GM21526 (cell line): ENCODE data around the gene TPPP.
"Not testable (repeated sequence)": the region's sequence is repeated elsewhere in the genome, so short reads cannot be mapped to it uniquely, and the experiment has no call there.

Source experiments
- ATAC-seq: cut with Tn5 transposase; IDR thresholded peaks from one replicate; pipeline ENCODE4 v1.9.1; 2021; ENCODE audit warnings: moderate library complexity; ENCODE audit not compliant: unreplicated experiment, low FRiP score

TPPP gene

DNA sequence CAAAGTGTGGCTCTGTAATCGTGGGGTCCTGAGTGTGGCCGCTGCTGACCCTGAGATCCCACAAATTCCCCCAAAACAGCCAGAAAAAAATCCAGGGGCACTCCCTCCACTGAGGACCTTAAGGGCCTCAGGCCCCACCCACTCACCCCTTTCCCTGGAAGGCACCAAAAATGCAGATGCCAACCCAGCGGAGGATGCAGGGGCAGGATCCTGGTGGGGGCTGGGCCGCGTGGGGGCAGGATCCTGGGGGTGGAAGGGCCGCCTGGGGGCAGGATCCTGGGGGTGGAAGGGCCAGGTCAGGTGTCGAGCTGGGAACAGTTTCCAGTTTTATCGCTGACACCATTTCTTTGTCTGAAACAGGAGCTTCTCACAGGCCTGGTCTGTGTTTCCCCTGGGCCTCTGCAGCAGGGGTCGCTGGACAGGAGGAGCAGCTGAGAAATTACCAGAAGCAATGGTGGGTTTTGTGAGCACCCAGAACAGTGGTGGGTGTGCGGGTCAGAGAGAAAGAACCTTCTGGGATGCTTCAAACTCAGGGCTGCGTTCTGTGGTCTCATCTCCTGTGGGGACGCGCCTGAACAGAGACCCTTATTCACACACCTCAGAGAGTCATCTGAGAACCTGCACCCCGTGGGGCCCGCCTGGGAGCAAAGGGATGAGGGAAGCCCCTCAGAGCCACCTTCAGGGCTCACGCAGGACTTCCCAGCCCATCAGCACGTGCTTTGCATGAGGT is 13.8 kb downstream of the TPPP start:
- ATAC-seq: not testable (repeated sequence)

- not testable (repeated sequence) for ATAC-seq
Observed at GRCh38 chr5:678521-678920, 14.6 kb downstream of the TPPP start.

GRCh38 chr5:677131-678101 is 15.7 kb downstream of the TPPP start:
- no peak for ATAC-seq

DNA sequence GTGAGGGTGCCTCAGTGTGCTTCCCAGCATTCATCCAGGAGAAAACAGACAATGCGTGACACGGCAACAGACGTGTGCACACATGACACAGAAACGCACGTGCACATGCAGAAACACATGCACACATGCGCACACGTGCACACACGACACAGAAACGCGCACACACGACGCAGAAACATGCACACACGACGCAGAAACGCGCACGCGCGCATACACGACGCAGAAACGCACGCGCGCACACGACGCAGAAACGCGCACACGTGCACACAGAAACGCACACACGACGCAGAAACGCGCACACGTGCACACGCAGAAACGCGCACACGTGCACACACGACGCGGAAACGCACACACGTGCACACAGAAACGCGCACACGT is 16.5 kb downstream of the TPPP start:
- no peak for ATAC-seq

DNA sequence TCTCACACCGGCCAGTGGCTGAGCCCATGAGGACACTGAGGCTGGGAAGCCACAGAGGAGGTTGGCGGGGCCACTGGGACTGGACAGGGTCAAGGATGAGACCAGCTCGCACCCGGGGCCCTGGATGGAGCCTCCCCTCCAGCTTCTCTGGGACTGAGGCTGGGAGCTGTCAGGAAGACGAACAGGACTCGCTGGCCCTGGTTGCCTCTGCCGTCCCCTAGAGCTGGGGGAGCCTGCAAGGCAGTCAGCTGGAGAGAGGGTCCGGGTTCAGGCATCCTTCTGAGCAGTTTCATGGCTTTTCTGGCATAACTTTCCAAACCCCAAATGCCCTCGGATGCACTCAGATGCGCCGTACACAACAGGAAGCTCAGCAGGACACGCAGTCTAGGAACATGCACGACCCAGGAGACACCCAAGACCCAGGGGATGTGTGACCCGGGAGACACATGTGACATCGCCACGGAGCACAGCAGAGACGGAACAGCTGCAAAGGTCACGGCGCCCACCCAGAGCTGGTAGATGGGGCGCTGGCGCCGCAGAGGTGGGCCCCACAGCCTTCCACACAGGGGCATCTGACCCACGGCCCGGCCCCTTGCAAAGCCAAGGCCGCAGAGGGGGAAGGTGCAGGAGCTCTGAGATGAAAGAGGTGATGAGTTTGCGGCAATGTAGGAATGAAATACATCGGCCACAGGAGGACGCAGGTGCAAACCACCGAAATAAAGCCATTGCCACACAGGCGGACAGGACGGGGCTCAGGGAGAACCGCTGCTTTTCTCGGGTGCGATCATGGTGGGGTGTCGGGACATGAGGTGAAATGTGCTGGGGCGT is 17.1 kb downstream of the TPPP start:
- no peak for ATAC-seq

DNA sequence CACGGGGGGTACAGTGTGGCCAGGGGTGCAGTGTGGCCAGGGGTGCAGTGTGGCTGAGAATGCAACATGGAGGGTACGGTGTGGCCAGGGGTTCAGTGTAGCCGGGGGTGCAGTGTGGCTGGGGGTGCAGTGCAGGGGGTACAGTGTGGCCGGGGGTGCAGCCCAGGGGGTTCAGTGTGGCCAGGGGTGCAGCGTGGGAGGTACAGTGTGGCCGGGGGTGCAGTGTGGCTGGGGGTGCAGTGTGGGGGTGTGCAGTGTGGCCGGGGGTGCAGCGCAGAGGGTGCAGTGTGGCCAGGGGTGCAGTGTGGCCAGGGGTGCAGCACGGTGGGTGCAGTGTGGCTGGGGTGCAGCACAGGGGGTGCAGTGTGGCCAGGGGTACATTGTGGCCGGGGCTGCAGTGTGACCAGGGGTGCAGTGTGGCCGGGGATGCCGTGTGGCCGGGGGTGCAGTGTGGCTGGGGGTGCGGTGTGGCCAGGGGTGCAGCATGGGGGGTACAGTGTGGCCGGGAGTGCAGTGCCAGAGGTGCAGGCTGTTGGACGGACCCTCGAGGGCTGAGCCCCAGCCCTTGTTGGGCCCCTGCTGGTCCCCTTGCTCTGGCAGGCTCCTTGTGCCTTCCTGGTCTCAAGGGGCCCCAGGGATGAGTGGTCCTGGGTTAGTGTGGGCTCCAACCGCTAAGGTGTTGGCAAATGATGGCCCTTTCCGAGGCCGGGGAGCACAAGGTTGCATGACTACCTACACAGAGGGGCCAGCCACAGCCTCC is 17.9 kb downstream of the TPPP start:
- ATAC-seq: no peak

GRCh38 chr5:674630-675011 is 18.5 kb downstream of the TPPP start:
- no peak for ATAC-seq

GRCh38 chr5:673831-674629 is 19.1 kb downstream of the TPPP start:
- ATAC-seq: no peak

DNA sequence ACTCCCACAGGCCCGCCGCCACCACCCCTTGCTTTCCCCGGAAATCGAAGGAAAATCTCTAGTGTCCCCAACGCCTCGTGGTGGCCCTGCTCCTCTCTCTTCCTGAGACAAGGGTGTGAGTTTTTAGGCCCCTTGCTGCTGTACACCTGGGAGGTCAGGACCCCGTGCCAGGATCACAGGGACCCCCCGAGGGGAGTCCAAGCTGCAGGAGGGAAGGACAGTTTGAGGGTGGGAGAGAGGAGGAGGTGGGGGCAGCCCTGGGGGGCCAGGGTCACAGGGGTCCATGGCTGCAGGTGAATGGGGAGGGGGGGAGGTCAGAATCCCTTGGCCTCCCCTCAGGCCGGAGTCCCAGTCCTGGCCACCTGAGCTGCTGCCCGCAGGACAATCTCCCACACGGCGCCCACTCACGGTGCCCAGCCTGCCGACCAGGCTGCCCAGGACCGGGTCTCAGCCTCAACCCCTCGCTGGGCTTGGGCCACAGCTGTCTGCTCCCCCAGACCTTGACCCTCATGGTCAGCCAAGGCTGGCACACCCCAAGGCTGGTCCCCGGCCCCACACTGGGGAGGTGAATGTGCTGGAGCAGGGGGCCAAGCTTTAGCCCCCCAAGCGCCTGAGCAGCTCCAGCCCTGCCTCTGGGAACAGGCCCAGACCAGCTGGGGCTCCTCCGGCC is 19.9 kb downstream of the TPPP start:
- ATAC-seq: no peak

GRCh38 chr5:672329-673160 is 20.6 kb downstream of the TPPP start:
- no peak for ATAC-seq

GRCh38 chr5:671459-672328 is 21.5 kb downstream of the TPPP start:
- ATAC-seq: no peak

DNA sequence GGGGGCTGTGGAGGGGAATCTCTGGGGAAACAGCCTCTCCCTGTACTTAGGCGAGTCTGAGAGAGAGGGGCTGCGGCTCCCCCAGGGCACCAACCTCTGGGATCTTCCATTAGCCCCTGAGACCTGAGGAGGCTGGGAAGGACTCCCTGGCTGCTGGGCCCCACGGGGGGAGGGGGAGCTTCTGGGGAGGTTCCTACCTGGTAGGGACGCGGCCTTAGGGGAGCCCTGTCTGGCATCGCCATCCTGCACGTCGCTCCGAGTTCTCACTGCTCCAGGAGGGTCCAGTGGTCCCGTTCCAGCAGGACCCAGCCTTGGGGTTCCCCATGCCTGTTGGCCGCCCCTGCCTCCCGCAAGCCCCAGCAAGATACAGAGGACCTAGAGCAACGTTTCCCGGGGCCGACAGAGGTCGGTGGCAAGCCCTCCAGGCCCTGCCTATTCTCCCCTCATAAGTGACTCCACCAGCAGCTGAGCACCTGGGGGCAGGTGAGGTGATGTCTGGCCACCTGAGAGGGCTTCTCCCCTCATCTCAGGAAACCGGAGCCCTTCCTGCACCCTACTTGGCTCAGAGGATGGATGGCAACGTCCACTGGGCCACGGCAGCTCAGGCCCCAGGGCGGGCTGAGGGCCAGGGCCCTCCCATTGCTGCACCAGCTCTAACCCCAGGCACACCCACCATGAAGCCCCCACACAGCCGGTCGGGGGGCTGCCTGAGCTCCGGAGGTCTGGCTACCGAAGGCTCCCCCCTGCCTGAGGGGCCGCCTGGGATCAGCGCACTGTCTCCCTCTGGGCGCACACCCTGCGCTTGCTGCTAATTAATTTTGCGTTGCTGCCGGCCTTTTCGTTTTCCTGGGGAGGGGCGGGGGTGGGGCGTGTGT is 22.5 kb downstream of the TPPP start:
- ATAC-seq: no peak

DNA sequence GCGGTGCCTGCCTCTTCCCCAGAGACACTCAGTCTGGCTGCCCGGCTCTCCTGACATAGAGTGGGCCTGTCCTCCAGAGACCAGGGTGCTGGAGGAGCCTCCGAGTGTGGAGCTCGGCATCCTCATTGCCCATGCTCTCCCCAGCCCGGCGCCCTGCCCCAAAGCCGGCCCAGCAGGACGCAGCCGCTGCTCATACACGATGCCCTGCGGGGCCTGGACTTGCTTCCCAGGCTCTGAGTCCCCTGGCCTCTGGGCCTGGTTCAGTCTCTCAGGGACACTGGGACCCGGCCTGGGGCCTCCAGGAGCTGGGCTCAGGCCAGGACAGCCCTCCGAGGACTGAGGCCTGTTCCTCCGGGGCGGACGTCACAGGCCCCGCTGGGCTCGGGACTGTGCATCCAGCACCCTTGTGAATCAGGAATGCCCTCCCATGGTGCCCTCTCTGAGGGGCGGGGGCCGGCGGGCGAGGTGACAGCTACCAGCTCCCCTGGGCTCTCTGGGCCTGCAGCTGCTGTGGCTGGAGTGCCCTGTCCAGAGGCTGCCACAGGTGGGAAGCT is 23.2 kb downstream of the TPPP start:
- ATAC-seq: no peak

DNA sequence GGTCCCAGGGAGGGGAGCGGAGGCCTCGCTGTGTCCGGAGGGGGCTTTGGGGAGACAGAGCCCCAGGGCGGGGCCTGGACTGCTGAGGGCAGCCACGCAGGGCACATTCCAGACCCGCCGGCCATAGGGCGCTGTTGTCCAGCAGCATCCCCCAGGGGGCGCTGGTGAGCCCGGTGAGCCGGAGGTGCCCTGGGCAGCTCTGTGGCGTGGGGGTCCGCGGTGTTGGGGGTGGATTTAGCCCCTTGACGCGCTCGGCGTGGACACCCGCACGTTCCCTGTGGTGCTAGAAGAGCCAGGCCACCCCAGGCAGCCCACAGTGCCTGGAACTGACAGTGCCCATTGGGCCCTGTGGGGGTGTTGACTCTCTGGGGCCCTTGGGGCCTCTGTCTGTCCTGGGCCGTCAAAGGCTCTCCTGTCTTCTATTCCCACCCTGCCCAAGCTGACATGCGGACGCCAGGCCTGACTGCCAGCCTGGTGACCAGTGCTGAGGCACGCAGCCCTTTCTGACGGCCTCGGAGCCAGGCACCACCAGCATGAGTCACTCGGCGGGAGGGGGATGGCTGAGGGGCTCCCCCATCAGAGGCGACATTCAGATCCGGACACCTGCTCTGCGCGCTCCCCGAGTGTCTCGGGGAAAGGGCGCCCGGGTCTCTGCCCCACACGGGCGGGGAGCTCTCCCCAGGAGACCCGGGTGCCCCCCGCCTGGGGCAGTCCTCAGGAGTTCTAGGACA is 23.9 kb downstream of the TPPP start:
- ATAC-seq: no peak
